TTC549 (cell line): ENCODE measurements around the gene GALNT12.

Experiments
- FAIRE-seq: peaks from 2 replicates; lab custom pipeline; 2012; peaks lifted over from hg19 to GRCh38; lab: Jason Lieb, UNC

GALNT12 gene

GRCh38 chr9:98801969-98802371, 5.5 kb upstream of the GALNT12 start:
- FAIRE-seq: no peak

- no peak for FAIRE-seq
These were observed 3.4 kb upstream of the GALNT12 start for GRCh38 chr9:98804083-98804482.

GRCh38 chr9:98805506-98806272, 1.8 kb upstream of the GALNT12 start:
- no peak for FAIRE-seq

GRCh38 chr9:98806394-98807035, 955 bp upstream of the GALNT12 start:
- FAIRE-seq: no peak

GRCh38 chr9:98807814-98808195, 335 bp downstream of the GALNT12 start:
- no peak for FAIRE-seq

GRCh38 chr9:98808411-98808815, 943 bp downstream of the GALNT12 start:
- no peak for FAIRE-seq

- no peak for FAIRE-seq
These were observed 1.4 kb downstream of the GALNT12 start for GRCh38 chr9:98808875-98809274.

- FAIRE-seq: no peak
These were observed 2.0 kb downstream of the GALNT12 start for GRCh38 chr9:98809311-98810101.

GRCh38 chr9:98810102-98810842, 2.8 kb downstream of the GALNT12 start:
- no peak for FAIRE-seq

GRCh38 chr9:98811051-98811650, 3.7 kb downstream of the GALNT12 start:
- no peak for FAIRE-seq

GRCh38 chr9:98815391-98815951, 8.0 kb downstream of the GALNT12 start:
- no peak for FAIRE-seq

GRCh38 chr9:98818764-98819163, 11.3 kb downstream of the GALNT12 start:
- FAIRE-seq: no peak

- FAIRE-seq: no peak
These were observed 11.8 kb downstream of the GALNT12 start for GRCh38 chr9:98819231-98819630.

GRCh38 chr9:98821831-98822230, 14.4 kb downstream of the GALNT12 start:
- no peak for FAIRE-seq

- no peak for FAIRE-seq
These were observed 15.2 kb downstream of the GALNT12 start for GRCh38 chr9:98822661-98823060.

- FAIRE-seq: no peak
These were observed 16.3 kb downstream of the GALNT12 start for GRCh38 chr9:98823666-98824334.

- no peak for FAIRE-seq
These were observed 17.9 kb downstream of the GALNT12 start for GRCh38 chr9:98825414-98825813.

- FAIRE-seq: no peak
These were observed 19.2 kb downstream of the GALNT12 start for GRCh38 chr9:98826716-98827115.

- FAIRE-seq: no peak
These were observed 22.3 kb downstream of the GALNT12 start for GRCh38 chr9:98829766-98830165.

GRCh38 chr9:98830554-98830953, 23.1 kb downstream of the GALNT12 start:
- FAIRE-seq: no peak

- no peak for FAIRE-seq
These were observed 24.2 kb downstream of the GALNT12 start for GRCh38 chr9:98831696-98832095.
